ENCODE results near the gene NAPG. TPM values are rescaled to one million over a fixed set of nuclear protein-coding genes. Genes with fewer than 3 reads are reported as not detected.

The NAPG gene
- total and polyA plus RNA-seq, 9 of the 15 experiments (the other 6 are each of a cell fraction or from before 2014, with no cell fraction given) = 31.6 to 63.3 (median 50.9) TPM

DNA sequence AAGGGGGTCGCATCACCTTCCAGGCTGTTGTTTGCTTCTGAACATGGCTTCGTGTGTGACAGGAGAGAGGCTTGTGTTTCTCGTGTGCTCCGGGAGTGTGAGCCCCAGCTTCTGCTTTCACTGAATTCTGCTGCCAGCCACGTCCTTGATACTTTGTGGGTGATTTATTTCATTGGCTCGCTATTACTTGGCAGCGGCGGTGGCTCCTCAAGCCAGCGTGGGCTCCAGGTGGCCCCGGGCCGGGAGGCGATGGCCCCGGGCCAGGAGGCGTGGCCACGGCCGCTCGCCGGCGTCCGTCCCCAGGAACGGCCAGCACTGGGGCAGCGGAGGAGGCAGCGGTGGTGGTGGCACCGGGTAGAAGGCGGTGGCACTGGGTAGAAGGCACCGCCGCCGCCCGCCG lies 63.1 kb downstream of the NAPG start (continued):
- TF ChIP-seq, protein P1, sequence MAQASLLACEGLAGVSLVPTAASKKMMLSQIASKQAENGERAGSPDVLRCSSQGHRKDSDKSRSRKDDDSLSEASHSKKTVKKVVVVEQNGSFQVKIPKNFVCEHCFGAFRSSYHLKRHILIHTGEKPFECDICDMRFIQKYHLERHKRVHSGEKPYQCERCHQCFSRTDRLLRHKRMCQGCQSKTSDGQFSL (CRISPR knock-in tag; IDR thresholded peaks at IDR 0.05) = no peak
- TF ChIP-seq, protein P1 (tag; IDR thresholded peaks at IDR 0.05) = no peak
- TF ChIP-seq KAT8 (IDR thresholded peaks at IDR 0.05; ENCODE audit: low read depth) (no peak), NRF1 (conservative IDR thresholded peaks at IDR 0.05 in 1 of 2, IDR thresholded peaks at IDR 0.05 in 1 of 2) (no peak), TAF1 (IDR thresholded peaks at IDR 0.05; ENCODE audit: control insufficient read depth, extremely low read depth, insufficient read depth, low read length, severe bottlenecking) (peak; percentile 14), NR4A1 (CRISPR knock-in tag; IDR thresholded peaks at IDR 0.05) (no peak), NR4A1 (tag; IDR thresholded peaks at IDR 0.05) (peak; percentile 38; the same call in 1 of the 2 replicates), SRSF3 (IDR thresholded peaks at IDR 0.05; ENCODE audit: insufficient read depth, low read length) (no peak), BMI1 (IDR thresholded peaks at IDR 0.05; ENCODE audit: low read length) (no peak), SUPT5H (IDR thresholded peaks at IDR 0.05) (no peak), ZNF12 (CRISPR knock-in tag; IDR thresholded peaks at IDR 0.05) (no peak), CCNT2 (IDR thresholded peaks at IDR 0.05; ENCODE audit: borderline replicate concordance, extremely low read depth, insufficient read length, low read depth, low read length) (peak; percentile 50)
- TF ChIP-seq, protein P2, sequence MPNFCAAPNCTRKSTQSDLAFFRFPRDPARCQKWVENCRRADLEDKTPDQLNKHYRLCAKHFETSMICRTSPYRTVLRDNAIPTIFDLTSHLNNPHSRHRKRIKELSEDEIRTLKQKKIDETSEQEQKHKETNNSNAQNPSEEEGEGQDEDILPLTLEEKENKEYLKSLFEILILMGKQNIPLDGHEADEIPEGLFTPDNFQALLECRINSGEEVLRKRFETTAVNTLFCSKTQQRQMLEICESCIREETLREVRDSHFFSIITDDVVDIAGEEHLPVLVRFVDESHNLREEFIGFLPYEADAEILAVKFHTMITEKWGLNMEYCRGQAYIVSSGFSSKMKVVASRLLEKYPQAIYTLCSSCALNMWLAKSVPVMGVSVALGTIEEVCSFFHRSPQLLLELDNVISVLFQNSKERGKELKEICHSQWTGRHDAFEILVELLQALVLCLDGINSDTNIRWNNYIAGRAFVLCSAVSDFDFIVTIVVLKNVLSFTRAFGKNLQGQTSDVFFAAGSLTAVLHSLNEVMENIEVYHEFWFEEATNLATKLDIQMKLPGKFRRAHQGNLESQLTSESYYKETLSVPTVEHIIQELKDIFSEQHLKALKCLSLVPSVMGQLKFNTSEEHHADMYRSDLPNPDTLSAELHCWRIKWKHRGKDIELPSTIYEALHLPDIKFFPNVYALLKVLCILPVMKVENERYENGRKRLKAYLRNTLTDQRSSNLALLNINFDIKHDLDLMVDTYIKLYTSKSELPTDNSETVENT (CRISPR knock-in tag; IDR thresholded peaks at IDR 0.05) = no peak
- TF ChIP-seq, protein P3, sequence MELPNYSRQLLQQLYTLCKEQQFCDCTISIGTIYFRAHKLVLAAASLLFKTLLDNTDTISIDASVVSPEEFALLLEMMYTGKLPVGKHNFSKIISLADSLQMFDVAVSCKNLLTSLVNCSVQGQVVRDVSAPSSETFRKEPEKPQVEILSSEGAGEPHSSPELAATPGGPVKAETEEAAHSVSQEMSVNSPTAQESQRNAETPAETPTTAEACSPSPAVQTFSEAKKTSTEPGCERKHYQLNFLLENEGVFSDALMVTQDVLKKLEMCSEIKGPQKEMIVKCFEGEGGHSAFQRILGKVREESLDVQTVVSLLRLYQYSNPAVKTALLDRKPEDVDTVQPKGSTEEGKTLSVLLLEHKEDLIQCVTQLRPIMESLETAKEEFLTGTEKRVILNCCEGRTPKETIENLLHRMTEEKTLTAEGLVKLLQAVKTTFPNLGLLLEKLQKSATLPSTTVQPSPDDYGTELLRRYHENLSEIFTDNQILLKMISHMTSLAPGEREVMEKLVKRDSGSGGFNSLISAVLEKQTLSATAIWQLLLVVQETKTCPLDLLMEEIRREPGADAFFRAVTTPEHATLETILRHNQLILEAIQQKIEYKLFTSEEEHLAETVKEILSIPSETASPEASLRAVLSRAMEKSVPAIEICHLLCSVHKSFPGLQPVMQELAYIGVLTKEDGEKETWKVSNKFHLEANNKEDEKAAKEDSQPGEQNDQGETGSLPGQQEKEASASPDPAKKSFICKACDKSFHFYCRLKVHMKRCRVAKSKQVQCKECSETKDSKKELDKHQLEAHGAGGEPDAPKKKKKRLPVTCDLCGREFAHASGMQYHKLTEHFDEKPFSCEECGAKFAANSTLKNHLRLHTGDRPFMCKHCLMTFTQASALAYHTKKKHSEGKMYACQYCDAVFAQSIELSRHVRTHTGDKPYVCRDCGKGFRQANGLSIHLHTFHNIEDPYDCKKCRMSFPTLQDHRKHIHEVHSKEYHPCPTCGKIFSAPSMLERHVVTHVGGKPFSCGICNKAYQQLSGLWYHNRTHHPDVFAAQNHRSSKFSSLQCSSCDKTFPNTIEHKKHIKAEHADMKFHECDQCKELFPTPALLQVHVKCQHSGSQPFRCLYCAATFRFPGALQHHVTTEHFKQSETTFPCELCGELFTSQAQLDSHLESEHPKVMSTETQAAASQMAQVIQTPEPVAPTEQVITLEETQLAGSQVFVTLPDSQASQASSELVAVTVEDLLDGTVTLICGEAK (IDR thresholded peaks at IDR 0.05) = no peak
- TF ChIP-seq, protein P3 (CRISPR knock-in tag; IDR thresholded peaks at IDR 0.05) = no peak
